ENCODE measurements around the gene UGT1A7.

The UGT1A7 gene

DNA sequence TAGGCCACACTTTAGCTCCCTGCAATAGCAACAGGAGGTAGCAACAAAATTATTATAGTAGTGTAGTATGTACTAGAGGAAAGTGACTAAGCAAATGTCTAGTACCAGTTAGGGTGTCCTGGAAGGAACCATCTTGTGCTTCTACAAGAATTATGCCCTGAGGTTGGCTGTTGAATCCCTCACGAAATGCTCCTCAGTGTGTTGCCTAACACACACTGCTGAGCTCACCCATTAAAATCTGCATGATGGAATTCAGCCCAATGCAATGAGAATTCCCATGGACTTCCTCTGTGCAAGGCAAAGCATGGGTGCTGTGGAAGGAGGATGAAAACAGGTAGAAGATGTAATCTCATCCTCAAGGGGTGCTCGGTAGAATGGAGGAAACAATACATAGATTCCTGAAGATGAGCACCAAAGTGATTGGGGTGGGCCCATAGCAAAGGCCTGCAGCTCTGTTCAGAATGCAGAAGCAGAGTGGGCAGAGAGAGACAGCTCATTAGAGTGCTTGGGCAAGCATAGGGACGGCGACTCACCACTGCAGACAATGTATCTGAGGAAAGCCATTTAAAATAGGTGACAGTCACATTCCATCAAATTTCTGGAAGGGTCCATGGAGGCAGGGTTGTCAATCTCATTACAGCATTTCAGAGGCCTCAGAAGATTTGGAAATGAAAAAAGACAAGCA is 1.2 kb upstream of the UGT1A7 start:
- H3K9me3 ChIP-seq (ENCODE audit: insufficient read depth, low read length): no peaks in the 10 kb centered on the region
- H3K27me3 ChIP-seq (ENCODE audit: insufficient read depth, insufficient read length): no peaks in the 10 kb centered on the region
- H3K4me3 ChIP-seq (ENCODE audit: insufficient read length, low read depth): no peak overlapping the region
- no peak overlapping the region for H3K9ac ChIP-seq (ENCODE audit: insufficient read length, low read depth)
- DNase-seq (ENCODE audit: low read depth, low spot score): no peak
- no peaks in the 10 kb centered on the region for H3K4me1 ChIP-seq (ENCODE audit: insufficient read depth, insufficient read length)
- TF ChIP-seq ZNF274 (IDR thresholded peaks at IDR 0.05; ENCODE audit: low read depth, low read length) (no peak), SUZ12 (IDR thresholded peaks at IDR 0.05; ENCODE audit: extremely low read depth, insufficient read depth, insufficient read length) (no peak), YY1 (IDR thresholded peaks at IDR 0.05; ENCODE audit: insufficient read depth, insufficient read length) (no peak)
- H3K36me3 ChIP-seq (ENCODE audit: insufficient read depth, insufficient read length, low read length): no peaks in the 10 kb centered on the region

DNA sequence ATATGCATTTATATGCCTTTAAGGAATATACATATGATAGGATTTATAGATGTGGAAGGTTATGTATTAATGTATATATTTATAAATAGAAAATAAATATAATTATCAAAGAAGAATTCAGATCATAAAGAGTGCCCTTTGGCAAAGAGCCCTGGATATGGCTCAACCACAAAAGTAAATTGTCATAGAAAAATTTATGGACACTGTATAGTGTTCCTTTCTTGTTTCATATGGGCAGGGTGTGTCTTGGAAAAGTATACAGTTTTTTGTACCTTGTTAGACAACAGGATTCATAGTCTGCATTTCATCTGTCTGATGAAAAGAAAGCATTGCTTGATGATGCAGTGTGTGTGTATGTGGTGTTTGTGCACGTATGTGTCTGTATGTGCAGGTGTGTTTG is 2.9 kb downstream of the UGT1A7 start:
- Histone ChIP-seq H3K4me1 (ENCODE audit: insufficient read depth, insufficient read length) (no peaks in the 10 kb centered on the region), H3K9ac (ENCODE audit: insufficient read length, low read depth) (no peak overlapping the region), H3K9me3 (ENCODE audit: insufficient read depth, low read length) (no peaks in the 10 kb centered on the region), H3K4me3 (ENCODE audit: insufficient read length, low read depth) (no peak overlapping the region), H3K27me3 (ENCODE audit: insufficient read depth, insufficient read length) (no peaks in the 10 kb centered on the region), H3K36me3 (ENCODE audit: insufficient read depth, insufficient read length, low read length) (no peaks in the 10 kb centered on the region)
- no peak for DNase-seq (ENCODE audit: low read depth, low spot score)
- TF ChIP-seq SUZ12 (IDR thresholded peaks at IDR 0.05; ENCODE audit: extremely low read depth, insufficient read depth, insufficient read length) (no peak), YY1 (IDR thresholded peaks at IDR 0.05; ENCODE audit: insufficient read depth, insufficient read length) (no peak), ZNF274 (IDR thresholded peaks at IDR 0.05; ENCODE audit: low read depth, low read length) (no peak)

DNA sequence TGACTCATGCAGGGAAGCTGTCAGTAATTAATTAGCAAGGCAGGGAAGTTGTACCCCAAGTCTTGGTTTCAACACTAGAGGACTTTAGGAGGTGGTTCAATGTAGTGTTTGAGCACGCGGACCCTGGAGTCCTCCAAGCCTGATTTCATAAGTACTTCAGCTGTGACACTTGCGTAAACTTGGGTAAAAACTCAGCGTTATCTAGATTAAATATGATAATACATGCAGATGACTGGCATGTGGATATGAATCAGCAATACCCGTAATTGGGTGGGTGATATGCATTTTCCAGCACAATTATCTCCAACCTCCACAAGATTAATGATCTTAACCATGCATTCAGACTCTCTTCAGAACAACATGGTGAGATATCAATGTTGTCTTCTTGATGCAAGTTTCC is 5.2 kb downstream of the UGT1A7 start:
- no peak for DNase-seq (ENCODE audit: low read depth, low spot score)
- no peaks in the 10 kb centered on the region for H3K4me1 ChIP-seq (ENCODE audit: insufficient read depth, insufficient read length)
- H3K4me3 ChIP-seq (ENCODE audit: insufficient read length, low read depth): no peak overlapping the region
- no peaks in the 10 kb centered on the region for H3K27me3 ChIP-seq (ENCODE audit: insufficient read depth, insufficient read length)
- no peaks in the 10 kb centered on the region; the same call in 1 of the 2 replicates for H3K9me3 ChIP-seq (ENCODE audit: insufficient read depth, low read length)
- H3K36me3 ChIP-seq (ENCODE audit: insufficient read depth, insufficient read length, low read length): no peaks in the 10 kb centered on the region
- H3K9ac ChIP-seq (ENCODE audit: insufficient read length, low read depth): no peak overlapping the region
- TF ChIP-seq ZNF274 (IDR thresholded peaks at IDR 0.05; ENCODE audit: low read depth, low read length) (no peak), SUZ12 (IDR thresholded peaks at IDR 0.05; ENCODE audit: extremely low read depth, insufficient read depth, insufficient read length) (no peak), YY1 (IDR thresholded peaks at IDR 0.05; ENCODE audit: insufficient read depth, insufficient read length) (no peak)

DNA sequence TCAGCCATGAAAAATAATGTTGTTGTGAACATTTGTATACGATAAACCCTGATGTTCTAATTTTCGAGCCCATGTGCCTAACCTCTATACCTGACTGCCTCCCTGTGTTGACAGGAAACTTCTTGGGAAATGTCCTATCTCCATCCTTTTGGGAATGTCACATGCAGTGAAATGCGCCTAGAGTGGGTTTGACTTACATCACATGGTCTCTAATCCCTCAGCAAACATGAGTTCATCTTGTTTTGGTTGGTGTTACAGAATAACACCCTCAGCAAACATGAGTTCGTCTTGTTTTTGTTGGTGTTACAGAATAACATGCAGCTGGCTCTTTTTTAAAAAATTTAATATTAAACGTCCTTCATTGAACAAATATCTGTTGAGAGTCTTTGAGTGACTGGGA is 6.6 kb downstream of the UGT1A7 start:
- Histone ChIP-seq H3K9ac (ENCODE audit: insufficient read length, low read depth) (no peak overlapping the region), H3K36me3 (ENCODE audit: insufficient read depth, insufficient read length, low read length) (no peaks in the 10 kb centered on the region), H3K4me1 (ENCODE audit: insufficient read depth, insufficient read length) (no peaks in the 10 kb centered on the region), H3K27me3 (ENCODE audit: insufficient read depth, insufficient read length) (no peaks in the 10 kb centered on the region), H3K4me3 (ENCODE audit: insufficient read length, low read depth) (no peak overlapping the region), H3K9me3 (ENCODE audit: insufficient read depth, low read length) (no peaks in the 10 kb centered on the region; the same call in 1 of the 2 replicates)
- TF ChIP-seq SUZ12 (IDR thresholded peaks at IDR 0.05; ENCODE audit: extremely low read depth, insufficient read depth, insufficient read length) (no peak), YY1 (IDR thresholded peaks at IDR 0.05; ENCODE audit: insufficient read depth, insufficient read length) (no peak), ZNF274 (IDR thresholded peaks at IDR 0.05; ENCODE audit: low read depth, low read length) (no peak)
- no peak for DNase-seq (ENCODE audit: low read depth, low spot score)

DNA sequence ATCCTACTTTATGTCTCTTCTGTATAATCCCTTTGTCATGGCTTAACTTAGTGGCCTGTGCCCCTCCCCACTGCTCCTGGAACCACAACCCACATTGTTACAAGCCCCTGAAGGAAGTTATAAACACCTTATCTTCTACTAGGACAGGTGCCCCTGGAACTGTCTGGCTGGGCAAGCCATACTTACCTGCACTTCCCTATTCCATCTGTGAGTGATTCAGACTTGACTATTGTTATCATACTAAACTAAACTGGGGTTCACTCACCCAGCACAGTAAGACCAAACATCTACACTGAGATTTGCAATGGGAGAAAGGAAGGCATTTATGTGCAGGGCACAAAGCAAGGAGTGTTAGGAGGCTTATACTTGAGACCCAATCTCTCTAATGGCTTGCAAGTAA is 7.3 kb downstream of the UGT1A7 start:
- no peak for DNase-seq (ENCODE audit: low read depth, low spot score)
- no peak overlapping the region for H3K9ac ChIP-seq (ENCODE audit: insufficient read length, low read depth)
- no peaks in the 10 kb centered on the region for H3K27me3 ChIP-seq (ENCODE audit: insufficient read depth, insufficient read length)
- TF ChIP-seq SUZ12 (IDR thresholded peaks at IDR 0.05; ENCODE audit: extremely low read depth, insufficient read depth, insufficient read length) (no peak), YY1 (IDR thresholded peaks at IDR 0.05; ENCODE audit: insufficient read depth, insufficient read length) (no peak), ZNF274 (IDR thresholded peaks at IDR 0.05; ENCODE audit: low read depth, low read length) (no peak)
- H3K9me3 ChIP-seq (ENCODE audit: insufficient read depth, low read length): no peaks in the 10 kb centered on the region; the same call in 1 of the 2 replicates
- H3K4me3 ChIP-seq (ENCODE audit: insufficient read length, low read depth): no peak overlapping the region
- H3K36me3 ChIP-seq (ENCODE audit: insufficient read depth, insufficient read length, low read length): no peaks in the 10 kb centered on the region
- H3K4me1 ChIP-seq (ENCODE audit: insufficient read depth, insufficient read length): no peaks in the 10 kb centered on the region

DNA sequence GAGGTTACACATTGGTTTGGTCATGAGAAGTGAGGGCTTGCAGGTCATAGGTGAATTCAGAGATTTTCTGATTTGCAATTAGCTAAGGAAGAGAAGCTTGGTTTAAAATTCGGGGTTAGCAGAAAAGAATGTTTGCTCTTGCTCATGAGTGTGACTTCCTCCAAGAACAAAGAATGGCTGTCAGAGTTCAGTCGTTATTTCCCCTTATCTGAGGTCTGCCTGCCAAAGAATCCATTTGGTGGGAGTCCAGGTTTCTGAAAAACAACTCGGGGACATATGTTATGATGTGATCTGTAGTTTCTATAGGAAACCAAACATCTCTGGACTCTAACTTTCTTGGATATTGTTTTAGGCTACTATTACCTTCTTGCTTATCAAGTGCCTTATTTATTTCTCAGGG is 7.8 kb downstream of the UGT1A7 start:
- H3K36me3 ChIP-seq (ENCODE audit: insufficient read depth, insufficient read length, low read length): no peaks in the 10 kb centered on the region
- no peak overlapping the region for H3K4me3 ChIP-seq (ENCODE audit: insufficient read length, low read depth)
- H3K9ac ChIP-seq (ENCODE audit: insufficient read length, low read depth): no peak overlapping the region
- H3K9me3 ChIP-seq (ENCODE audit: insufficient read depth, low read length): no peaks in the 10 kb centered on the region; the same call in 1 of the 2 replicates
- no peaks in the 10 kb centered on the region for H3K4me1 ChIP-seq (ENCODE audit: insufficient read depth, insufficient read length)
- H3K27me3 ChIP-seq (ENCODE audit: insufficient read depth, insufficient read length): no peaks in the 10 kb centered on the region
- no peak for TF ChIP-seq YY1 (IDR thresholded peaks at IDR 0.05; ENCODE audit: insufficient read depth, insufficient read length)
- DNase-seq (ENCODE audit: low read depth, low spot score): no peak

DNA sequence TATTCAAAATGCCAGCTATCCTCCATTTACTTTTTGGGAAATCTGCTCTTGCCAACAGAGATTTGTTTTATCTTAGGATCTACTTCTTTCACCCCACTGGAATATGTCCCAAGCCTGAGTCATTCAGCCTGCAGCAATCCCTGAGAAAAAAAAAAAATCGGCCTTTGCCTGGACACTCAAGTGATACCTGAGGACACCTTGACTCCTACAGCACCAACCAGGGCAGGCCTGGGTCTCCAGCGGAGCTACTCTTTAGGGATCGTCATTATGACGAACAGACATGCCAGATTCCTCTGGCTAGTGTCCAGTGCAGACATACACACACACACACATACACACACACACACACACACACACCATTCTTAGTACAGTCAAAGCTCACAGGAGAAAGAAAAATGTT is 8.7 kb downstream of the UGT1A7 start:
- Histone ChIP-seq H3K36me3 (ENCODE audit: insufficient read depth, insufficient read length, low read length) (no peaks in the 10 kb centered on the region), H3K27me3 (ENCODE audit: insufficient read depth, insufficient read length) (no peaks in the 10 kb centered on the region), H3K9me3 (ENCODE audit: insufficient read depth, low read length) (no peaks in the 10 kb centered on the region; the same call in 1 of the 2 replicates), H3K4me1 (ENCODE audit: insufficient read depth, insufficient read length) (no peaks in the 10 kb centered on the region), H3K9ac (ENCODE audit: insufficient read length, low read depth) (no peak overlapping the region), H3K4me3 (ENCODE audit: insufficient read length, low read depth) (no peak overlapping the region)
- TF ChIP-seq ZNF274 (IDR thresholded peaks at IDR 0.05; ENCODE audit: low read depth, low read length) (no peak), SUZ12 (IDR thresholded peaks at IDR 0.05; ENCODE audit: extremely low read depth, insufficient read depth, insufficient read length) (no peak), YY1 (IDR thresholded peaks at IDR 0.05; ENCODE audit: insufficient read depth, insufficient read length) (no peak)
- no peak for DNase-seq (ENCODE audit: low read depth, low spot score)
